ENCODE data around the gene METTL9. TPM values are rescaled to one million over a fixed set of nuclear protein-coding genes. Genes with fewer than 3 reads are reported as not detected.
A peak's percentile ranks its signal among the peaks of the same experiment; 100 is the strongest.

The METTL9 gene
- total and polyA plus RNA-seq, 2 of the 4 experiments (the other 2 are of a cell fraction): 54.8 to 95.5 TPM

DNA sequence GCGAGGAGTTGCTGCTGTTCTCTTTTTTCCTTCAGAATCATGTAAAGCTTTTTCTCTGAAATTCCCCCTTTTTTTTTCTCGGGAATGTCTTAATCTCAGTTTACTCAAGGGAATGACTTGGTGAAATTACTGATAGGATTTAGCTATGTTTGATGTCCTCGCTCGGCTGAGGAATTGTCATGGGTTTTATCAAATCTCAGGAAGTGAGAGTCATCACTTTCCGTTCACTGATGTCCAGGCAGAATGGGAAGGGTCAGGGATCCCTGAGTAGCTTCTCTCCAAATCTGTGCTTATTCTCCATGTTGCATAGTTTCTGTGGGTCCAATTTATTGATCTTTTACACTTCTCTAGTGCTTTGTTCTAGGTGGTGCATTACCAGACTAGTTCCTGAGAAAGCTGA is 46.7 kb downstream of the METTL9 start:
- Histone ChIP-seq H3K4me1 (ENCODE audit: control insufficient read depth, insufficient read depth, low read length) (peaks cover 6% of the 10 kb centered on the region), H3K9ac (ENCODE audit: low read depth, low read length) (no peak overlapping the region), H3K18ac (ENCODE audit: low read depth, low read length) (no peak overlapping the region), H3K14ac (replicated peaks; ENCODE audit: low read depth, low read length) (no peak overlapping the region), H2BK15ac (ENCODE audit: low read depth, low read length) (no peak overlapping the region), H4K5ac (ENCODE audit: low read depth, low read length) (0 out of 2 replicates have a peak overlapping the region, but pooled peaks have one; percentile 67), H3K4ac (ENCODE audit: low read depth, low read length) (no peak overlapping the region), H2AFZ (replicated peaks; ENCODE audit: low read length, poor library complexity) (no peak overlapping the region), H3K79me1 (ENCODE audit: low read depth in 1 of 2, low read length in 2 of 2) (peaks cover 31 to 52% of the 10 kb centered on the region in 2 experiments), H3K56ac (ENCODE audit: extremely low read depth, insufficient read depth, low read length) (no peak overlapping the region), H2BK20ac (ENCODE audit: low read depth, low read length) (no peak overlapping the region), H4K91ac (ENCODE audit: insufficient read depth, low read depth, low read length) (no peak overlapping the region), H3K36me3 (ENCODE audit: control insufficient read depth, insufficient read depth, low read length) (peaks cover 5% of the 10 kb centered on the region), H3K4me3 (ENCODE audit: insufficient read depth, low read depth, low read length) (no peak overlapping the region), H3K4me2 (ENCODE audit: low read depth, low read length) (peak overlapping the region; percentile 56), H3K9me1 (ENCODE audit: insufficient read depth, low read length) (no peaks in the 10 kb centered on the region; the same call in 1 of the 2 replicates), H3K9me3 (ENCODE audit: control insufficient read depth, insufficient read depth, low read length) (no peaks in the 10 kb centered on the region), H2AK5ac (ENCODE audit: low read depth, low read length) (no peak overlapping the region), H2AK9ac (replicated peaks; ENCODE audit: low read depth, low read length, poor library complexity) (no peak overlapping the region), H3K23ac (ENCODE audit: low read depth, low read length) (no peak overlapping the region), H4K20me1 (ENCODE audit: insufficient read depth, low read length) (peaks cover 9% of the 10 kb centered on the region; the same call in 1 of the 2 replicates), H4K8ac (ENCODE audit: low read depth in 2 of 2, low read length in 2 of 2) (peak overlapping the region in 1 of 2 experiments; percentile 35; a peak in 1 of 4 replicates), H2BK120ac (ENCODE audit: low read depth, low read length) (no peak overlapping the region), H3K27ac (ENCODE audit: insufficient read depth, low read length) (no peak overlapping the region), H2BK5ac (ENCODE audit: low read depth, low read length, poor library complexity, severe bottlenecking) (no peak overlapping the region), H3K27me3 (ENCODE audit: control insufficient read depth, insufficient read depth, low read length) (no peaks in the 10 kb centered on the region)
- DNase-seq (no peak), ATAC-seq (ENCODE audit: low read depth) (no peak)
- dilution Hi-C loops (cut with HindIII; ENCODE audit: low sequenced_read_pairs, unreplicated experiment): no loop called here
- in situ Hi-C loops (cut with MboI; ENCODE audit: low sequenced_read_pairs): no loop called here
- BruUV-seq (replicated peaks): no TSS peak
- intact Hi-C loops (cut with micrococcal nuclease): no loop called here
- WGBS, 2 experiments (ENCODE audit: extremely low coverage in 2 of 2, insufficient read length in 1 of 2): no CpG with 5 or more reads among the region's 5 CpGs
- POLR2A ChIA-PET (ENCODE audit: unreplicated experiment): no interaction called here
- TF ChIP-seq RCOR1 (IDR thresholded peaks at IDR 0.05; ENCODE audit: insufficient replicate concordance, low read length): no peak
- no peak for TF ChIP-seq MXI1 (IDR thresholded peaks at IDR 0.05; ENCODE audit: borderline replicate concordance, low read depth, low read length)
- TF ChIP-seq RFX5 (IDR thresholded peaks at IDR 0.05; ENCODE audit: low read depth, low read length): no peak
- no peak for TF ChIP-seq CEBPB (IDR thresholded peaks at IDR 0.05; ENCODE audit: low read depth, low read length)
- no peak for TF ChIP-seq MAZ (IDR thresholded peaks at IDR 0.05; ENCODE audit: borderline replicate concordance, low read depth, low read length)
- TF ChIP-seq POLR2A (IDR thresholded peaks at IDR 0.05; ENCODE audit: low read depth, low read length): no peak
- TF ChIP-seq, protein P1, sequence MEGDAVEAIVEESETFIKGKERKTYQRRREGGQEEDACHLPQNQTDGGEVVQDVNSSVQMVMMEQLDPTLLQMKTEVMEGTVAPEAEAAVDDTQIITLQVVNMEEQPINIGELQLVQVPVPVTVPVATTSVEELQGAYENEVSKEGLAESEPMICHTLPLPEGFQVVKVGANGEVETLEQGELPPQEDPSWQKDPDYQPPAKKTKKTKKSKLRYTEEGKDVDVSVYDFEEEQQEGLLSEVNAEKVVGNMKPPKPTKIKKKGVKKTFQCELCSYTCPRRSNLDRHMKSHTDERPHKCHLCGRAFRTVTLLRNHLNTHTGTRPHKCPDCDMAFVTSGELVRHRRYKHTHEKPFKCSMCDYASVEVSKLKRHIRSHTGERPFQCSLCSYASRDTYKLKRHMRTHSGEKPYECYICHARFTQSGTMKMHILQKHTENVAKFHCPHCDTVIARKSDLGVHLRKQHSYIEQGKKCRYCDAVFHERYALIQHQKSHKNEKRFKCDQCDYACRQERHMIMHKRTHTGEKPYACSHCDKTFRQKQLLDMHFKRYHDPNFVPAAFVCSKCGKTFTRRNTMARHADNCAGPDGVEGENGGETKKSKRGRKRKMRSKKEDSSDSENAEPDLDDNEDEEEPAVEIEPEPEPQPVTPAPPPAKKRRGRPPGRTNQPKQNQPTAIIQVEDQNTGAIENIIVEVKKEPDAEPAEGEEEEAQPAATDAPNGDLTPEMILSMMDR (conservative IDR thresholded peaks at IDR 0.05; ENCODE audit: low read depth, low read length): no peak
- TF ChIP-seq, protein P2, sequence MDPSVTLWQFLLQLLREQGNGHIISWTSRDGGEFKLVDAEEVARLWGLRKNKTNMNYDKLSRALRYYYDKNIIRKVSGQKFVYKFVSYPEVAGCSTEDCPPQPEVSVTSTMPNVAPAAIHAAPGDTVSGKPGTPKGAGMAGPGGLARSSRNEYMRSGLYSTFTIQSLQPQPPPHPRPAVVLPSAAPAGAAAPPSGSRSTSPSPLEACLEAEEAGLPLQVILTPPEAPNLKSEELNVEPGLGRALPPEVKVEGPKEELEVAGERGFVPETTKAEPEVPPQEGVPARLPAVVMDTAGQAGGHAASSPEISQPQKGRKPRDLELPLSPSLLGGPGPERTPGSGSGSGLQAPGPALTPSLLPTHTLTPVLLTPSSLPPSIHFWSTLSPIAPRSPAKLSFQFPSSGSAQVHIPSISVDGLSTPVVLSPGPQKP (IDR thresholded peaks at IDR 0.05; ENCODE audit: borderline replicate concordance, low read depth, low read length): no peak
- CTCF ChIA-PET: interaction anchor here (2.2 kb wide), 1 partner anchor 11 kb away, joined by 19 read pairs; no protein-coding TSS in a partner anchor
